H4 (cell line): Measurements from ENCODE around the gene USP35. TPM values are rescaled to one million over a fixed set of nuclear protein-coding genes. Genes with fewer than 3 reads are reported as not detected.
"Not testable (repeated sequence)": the region's sequence is repeated elsewhere in the genome, so short reads cannot be mapped to it uniquely, and the experiment has no call there.

Source experiments
- DNase-seq: peaks from one replicate; pipeline ENCODE4 v3.0.0-alpha.2; 2015; ENCODE audit warnings: low spot score
- total RNA-seq: library from RNA; depleted of rRNA; stranded (reverse); fragments of >200 nt; shearing (Covaris generic); gene quantifications from 2 replicates; pipeline ENCODE4 v1.2.3, GENCODE V29; 2014

USP35 gene
- total RNA-seq, 1 experiment from 2014 or later: 1.5 TPM

- DNase-seq: no peak
Measured at GRCh38 chr11:78170413-78170812, 18.3 kb upstream of the USP35 start.

- no peak for DNase-seq
Measured at GRCh38 chr11:78170874-78171549, 17.7 kb upstream of the USP35 start.

DNA sequence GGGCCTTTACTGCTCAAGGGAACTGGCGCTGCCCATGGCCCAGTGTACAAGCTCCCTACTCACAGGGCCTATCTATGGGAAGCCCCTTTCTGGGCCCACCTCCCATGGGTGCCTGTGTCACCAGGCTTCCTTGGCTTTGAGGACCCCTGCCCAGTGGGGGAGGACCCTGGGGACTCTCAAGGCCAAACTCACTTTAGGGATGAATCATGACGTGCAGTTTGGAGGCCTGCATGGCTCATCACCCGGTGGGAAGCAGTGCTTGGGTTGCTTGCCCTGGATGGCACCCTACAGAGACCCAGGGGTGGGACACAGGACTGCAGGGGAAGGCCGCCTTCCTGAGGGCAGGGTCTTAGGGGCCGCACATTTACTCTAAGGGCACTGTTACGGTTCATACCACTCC is 16.8 kb upstream of the USP35 start:
- DNase-seq: no peak

- not testable (repeated sequence) for DNase-seq
Measured at GRCh38 chr11:78175862-78176261, 12.9 kb upstream of the USP35 start.

DNA sequence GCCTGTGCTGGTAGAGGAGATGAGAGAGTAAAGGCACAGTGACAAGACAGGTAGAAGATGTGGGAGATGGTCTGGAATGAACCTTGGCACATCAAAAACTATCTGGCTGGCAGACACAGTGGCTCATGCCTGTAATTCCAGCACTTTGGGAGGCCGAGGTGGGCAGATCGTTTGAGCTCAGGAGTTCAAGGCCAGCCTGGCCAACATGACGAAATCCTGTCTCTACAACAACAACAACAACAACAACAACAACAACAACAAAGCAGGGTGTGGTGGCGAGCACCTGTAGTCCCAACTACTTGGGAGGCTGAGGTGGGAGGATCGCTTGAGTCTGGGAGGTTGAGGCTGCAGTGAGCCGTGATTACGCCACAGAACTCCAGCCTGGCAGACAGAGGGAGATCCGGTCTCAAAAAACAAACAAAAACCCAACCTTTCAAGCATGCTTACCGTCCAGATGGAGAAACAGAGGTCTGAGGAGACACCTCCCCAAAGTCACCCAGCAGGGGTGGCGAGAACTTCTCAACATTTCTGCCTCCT is 12.0 kb upstream of the USP35 start:
- DNase-seq: no peak

DNA sequence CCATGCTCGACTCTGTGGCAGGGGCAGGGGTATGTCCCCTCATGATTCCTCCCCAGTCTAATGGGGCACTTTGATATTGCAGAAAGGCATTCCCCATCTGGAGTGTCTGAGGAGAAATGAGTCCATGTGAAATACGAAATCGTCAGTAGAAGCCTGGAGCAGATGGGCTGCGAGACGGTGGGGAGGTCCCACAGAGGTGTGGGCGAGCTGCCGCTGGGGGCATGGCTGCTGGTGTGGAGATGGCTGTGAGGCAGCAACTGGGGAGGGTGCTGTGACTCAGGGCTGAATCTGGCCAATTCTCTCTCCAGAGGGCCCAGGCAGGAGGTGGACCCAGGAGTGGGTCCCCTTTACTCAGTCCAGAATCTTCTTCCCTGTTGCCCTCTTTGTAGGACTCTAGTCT is 11.5 kb upstream of the USP35 start:
- DNase-seq: no peak

DNA sequence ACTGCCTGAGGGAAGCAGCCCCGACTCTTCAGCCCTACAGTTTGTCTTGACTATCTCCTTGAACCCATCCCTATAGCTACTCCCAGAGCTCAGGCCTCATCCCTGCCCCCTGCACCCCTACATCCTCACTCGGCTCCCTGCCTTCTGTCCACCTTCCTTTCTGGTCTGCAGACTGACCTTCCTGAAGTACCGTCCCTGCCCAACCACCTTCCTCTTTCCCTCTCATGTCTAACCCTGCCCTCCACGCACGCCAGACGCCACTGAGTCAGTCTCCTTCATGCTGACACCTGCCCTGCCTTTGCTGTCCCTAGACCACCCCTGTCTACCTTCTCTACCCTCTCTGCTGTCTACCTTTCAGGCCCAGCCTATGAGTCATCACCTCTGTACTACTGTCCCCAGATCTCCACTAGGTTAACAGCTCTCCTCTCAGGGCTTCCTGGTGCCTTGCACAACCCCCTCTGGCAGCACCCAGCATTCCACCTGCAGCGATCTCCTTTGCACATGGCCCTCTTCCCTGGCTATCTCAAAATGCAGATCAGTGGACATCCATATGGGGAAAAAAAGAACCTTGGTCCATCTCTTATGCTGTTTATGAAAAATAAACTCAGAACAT is 9.2 kb upstream of the USP35 start:
- no peak for DNase-seq

- no peak for DNase-seq
Measured at GRCh38 chr11:78180751-78181150, 8.0 kb upstream of the USP35 start.

DNA sequence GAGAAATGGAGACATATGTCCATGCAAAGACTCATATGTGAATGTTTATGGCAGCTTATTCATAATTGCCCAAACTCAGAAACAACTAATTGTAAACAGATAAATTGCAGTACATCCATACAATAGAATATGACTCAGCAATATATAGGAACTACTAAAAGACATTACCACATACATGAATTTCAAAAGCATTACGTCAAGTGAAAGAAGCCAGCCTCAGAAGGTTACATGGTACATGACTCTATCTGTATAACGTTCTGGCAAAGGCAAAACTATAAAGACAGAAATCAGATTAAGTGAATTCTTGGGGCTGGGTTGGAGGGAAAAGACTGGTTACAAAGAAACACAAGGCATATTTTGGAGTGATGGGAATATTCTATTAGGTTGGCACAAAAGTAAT is 7.5 kb upstream of the USP35 start:
- DNase-seq: no peak

DNA sequence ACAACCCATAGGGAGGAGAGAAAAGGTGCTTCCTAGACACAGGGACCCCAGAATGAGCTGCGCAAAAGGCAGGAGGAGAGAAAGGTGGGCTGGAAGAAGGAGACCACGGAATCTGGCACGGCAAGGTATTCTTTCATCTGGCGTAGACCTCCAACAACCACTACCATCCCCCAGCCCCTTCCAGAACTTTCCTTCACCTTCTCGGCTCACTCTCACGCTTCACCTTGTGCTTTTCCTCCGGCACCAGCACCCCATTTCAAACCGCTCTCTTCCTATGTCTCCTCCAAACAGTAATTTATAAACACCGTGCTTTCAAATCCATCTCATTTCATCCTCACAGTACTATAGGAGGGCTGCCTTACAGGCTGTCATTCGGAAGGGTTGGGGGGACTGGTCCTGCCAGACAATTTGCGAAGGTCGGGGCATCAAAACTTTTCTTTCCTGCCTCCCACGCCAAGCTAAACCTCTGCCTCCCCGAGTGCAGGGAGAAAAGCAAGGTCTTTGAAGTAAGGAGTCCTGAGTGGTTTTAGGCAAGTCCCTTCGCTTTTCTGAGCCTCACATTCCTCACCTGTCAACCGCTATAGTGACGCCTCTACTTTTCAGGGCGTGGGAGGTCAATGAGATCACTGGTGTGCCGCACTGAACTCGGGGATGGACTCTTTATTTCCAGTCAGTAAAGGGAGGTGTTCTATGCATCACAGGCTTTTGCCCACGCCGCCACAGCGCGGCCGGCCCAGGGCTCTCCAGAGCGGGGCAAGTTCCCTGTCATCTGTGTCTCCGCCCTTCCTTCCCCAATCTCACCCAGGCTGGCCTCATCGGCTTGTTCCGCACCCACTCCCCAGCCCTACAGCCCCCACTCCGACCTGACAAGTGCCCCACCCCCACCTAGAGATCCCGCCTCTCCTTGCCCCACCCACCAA is 1.1 kb upstream of the USP35 start:
- no peak for DNase-seq

- DNase-seq: no peak
Measured at GRCh38 chr11:78189174-78189724, 530 bp downstream of the USP35 start.

DNA sequence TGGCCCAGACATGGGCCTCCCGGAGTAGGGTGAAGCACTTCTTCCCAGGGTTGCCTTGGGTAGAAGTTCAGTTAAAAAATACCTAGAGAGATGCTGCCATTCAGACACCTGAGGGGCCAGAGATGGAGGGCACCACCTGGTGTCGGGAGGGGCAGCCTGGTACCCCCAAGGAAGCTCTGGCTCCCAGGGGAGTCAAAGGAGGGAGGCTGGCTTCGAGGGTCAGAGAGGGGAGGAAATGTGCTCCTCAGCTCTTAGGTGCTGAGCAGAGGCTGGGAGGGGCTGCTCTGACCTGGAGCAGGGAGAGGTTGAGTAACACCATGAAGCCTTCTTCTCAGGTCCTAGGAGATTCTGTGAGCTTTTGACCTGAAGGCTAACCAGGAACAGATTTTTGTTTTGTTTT is 1.1 kb downstream of the USP35 start:
- DNase-seq: no peak

DNA sequence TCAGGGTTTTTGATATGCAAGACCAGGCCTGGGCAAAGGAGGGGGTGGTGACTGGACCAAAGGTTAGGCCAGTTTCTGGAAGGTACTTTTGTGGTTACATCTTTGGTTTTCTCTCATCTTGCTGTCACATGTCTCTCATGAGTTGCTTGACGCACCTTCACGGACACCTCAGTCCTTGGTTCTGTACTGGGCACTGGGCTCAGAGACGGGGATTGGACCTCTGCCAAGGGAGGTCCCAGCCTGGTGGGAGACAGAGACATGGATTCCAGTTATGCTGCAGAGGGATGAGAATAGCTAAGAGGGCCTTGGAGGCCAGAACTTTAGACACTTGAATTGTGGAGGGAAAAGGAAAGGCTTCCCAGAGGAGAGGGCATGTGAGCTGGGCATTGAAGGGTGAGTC is 1.7 kb downstream of the USP35 start:
- no peak for DNase-seq

- DNase-seq: no peak
Measured at GRCh38 chr11:78190871-78191538, 2.3 kb downstream of the USP35 start.

GRCh38 chr11:78192223-78192719 is 3.6 kb downstream of the USP35 start:
- no peak for DNase-seq

- no peak for DNase-seq
Measured at GRCh38 chr11:78192911-78193351, 4.2 kb downstream of the USP35 start.

GRCh38 chr11:78193806-78194205 is 5.1 kb downstream of the USP35 start:
- no peak for DNase-seq

DNA sequence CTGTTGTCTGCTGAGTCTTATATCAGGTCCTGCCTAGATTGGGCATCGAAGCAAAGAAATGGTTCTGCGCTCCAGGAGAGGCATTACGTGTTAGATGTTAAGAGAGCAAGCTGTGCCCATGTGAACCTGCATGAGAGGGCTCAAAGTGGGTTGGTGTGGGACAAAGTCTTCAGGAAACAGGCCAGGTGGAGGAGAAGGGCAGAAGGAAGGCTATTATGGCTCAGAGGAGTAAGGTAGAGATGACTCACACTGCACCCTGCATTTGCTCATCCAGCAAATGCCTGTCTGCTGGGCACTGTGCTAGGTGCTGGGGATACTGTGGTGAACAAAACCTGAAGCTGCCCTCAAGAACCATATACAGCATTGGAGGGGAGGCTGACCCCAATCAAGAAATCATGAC is 5.8 kb downstream of the USP35 start:
- no peak for DNase-seq

DNA sequence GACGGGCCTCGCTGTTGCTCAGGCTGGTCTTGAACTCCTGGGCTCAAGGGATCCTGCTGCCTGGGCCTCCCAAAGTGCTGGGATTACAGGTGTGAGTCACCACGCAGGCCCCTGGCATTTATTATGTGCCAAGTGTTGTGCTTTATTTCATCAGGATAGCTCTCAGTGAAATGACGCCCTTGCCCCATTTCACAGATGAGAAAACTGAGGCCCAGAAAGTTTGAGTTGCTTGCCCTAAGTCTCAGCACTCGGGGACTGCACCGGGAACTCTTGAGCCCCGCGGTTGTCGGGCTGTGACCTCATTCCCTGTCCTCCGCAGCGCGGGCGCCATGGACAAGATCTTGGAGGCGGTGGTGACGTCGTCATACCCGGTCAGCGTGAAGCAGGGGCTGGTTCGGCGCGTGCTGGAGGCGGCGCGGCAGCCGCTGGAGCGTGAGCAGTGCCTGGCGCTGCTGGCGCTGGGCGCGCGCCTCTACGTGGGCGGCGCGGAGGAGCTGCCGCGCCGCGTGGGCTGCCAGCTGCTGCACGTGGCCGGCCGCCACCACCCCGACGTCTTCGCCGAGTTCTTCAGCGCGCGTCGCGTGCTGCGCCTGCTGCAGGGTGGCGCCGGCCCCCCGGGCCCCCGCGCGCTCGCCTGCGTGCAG is 7.3 kb downstream of the USP35 start:
- no peak for DNase-seq

- DNase-seq: no peak
Measured at GRCh38 chr11:78196661-78197091, 8.0 kb downstream of the USP35 start.

- DNase-seq: no peak
Measured at GRCh38 chr11:78197816-78198215, 9.1 kb downstream of the USP35 start.
